GM18498 (cell line): Measurements from ENCODE around the gene PDGFD.

ENCODE experiments used
- ATAC-seq: cut with Tn5 transposase; IDR thresholded peaks from one replicate; pipeline ENCODE4 v1.9.1; 2021; ENCODE audit warnings: mild to moderate bottlenecking, moderate library complexity; ENCODE audit not compliant: unreplicated experiment

The PDGFD gene

GRCh38 chr11:103894034-103894433 is 269.9 kb downstream of the PDGFD start:
- ATAC-seq = no peak

- no peak for ATAC-seq
Observed at GRCh38 chr11:103893371-103893770, 270.6 kb downstream of the PDGFD start.

GRCh38 chr11:103892603-103893002 is 271.3 kb downstream of the PDGFD start:
- no peak for ATAC-seq

GRCh38 chr11:103890654-103891053 is 273.3 kb downstream of the PDGFD start:
- ATAC-seq = no peak

GRCh38 chr11:103889679-103890078 is 274.3 kb downstream of the PDGFD start:
- ATAC-seq = no peak

GRCh38 chr11:103888541-103888951 is 275.4 kb downstream of the PDGFD start:
- ATAC-seq = no peak

- no peak for ATAC-seq
Observed at GRCh38 chr11:103887001-103887658, 276.8 kb downstream of the PDGFD start.

- ATAC-seq = no peak
Observed at GRCh38 chr11:103883856-103884255, 280.1 kb downstream of the PDGFD start.

GRCh38 chr11:103883291-103883690 is 280.7 kb downstream of the PDGFD start:
- ATAC-seq = no peak

GRCh38 chr11:103881584-103881983 is 282.4 kb downstream of the PDGFD start:
- no peak for ATAC-seq

- no peak for ATAC-seq
Observed at GRCh38 chr11:103880968-103881367, 283.0 kb downstream of the PDGFD start.

- ATAC-seq = no peak
Observed at GRCh38 chr11:103878646-103879045, 285.3 kb downstream of the PDGFD start.

- no peak for ATAC-seq
Observed at GRCh38 chr11:103877221-103877620, 286.7 kb downstream of the PDGFD start.

GRCh38 chr11:103875855-103876510 is 288.0 kb downstream of the PDGFD start:
- peak; percentile 95 for ATAC-seq

- ATAC-seq = no peak
Observed at GRCh38 chr11:103872748-103873147, 291.2 kb downstream of the PDGFD start.

GRCh38 chr11:103871923-103872551 is 291.9 kb downstream of the PDGFD start:
- no peak for ATAC-seq

GRCh38 chr11:103870821-103871309 is 293.1 kb downstream of the PDGFD start:
- ATAC-seq = no peak

- ATAC-seq = no peak
Observed at GRCh38 chr11:103867481-103867880, 296.5 kb downstream of the PDGFD start.

GRCh38 chr11:103863497-103863896 is 300.4 kb downstream of the PDGFD start:
- no peak for ATAC-seq

GRCh38 chr11:103862802-103863174 is 301.2 kb downstream of the PDGFD start:
- ATAC-seq = no peak

- ATAC-seq = peak; percentile 85
Observed at GRCh38 chr11:103862094-103862801, 301.7 kb downstream of the PDGFD start.
